NB4 (cell line): ENCODE measurements around the gene C9orf78.

Experiments
- CTCF ChIP-seq: IDR thresholded peaks from one replicate; pipeline ENCODE4 v1.5.1; 2012; ENCODE audit warnings: low read depth, low read length
- MAX ChIP-seq: IDR thresholded peaks from 2 replicates; pipeline ENCODE4 v1.6.1; 2011; ENCODE audit warnings: low read depth, low read length

- no peak for TF ChIP-seq CTCF
- no peak for TF ChIP-seq MAX
Measured at GRCh38 chr9:129849901-129850300, 14.8 kb upstream of the C9orf78 start.
